G401.6 (cell line): ENCODE results near the gene HSPB8.
"Not testable (repeated sequence)": the region's sequence is repeated elsewhere in the genome, so short reads cannot be mapped to it uniquely, and the experiment has no call there.

Experiments
- FAIRE-seq: peaks from 2 replicates; lab custom pipeline; 2012; peaks lifted over from hg19 to GRCh38; lab: Jason Lieb, UNC

Gene HSPB8

GRCh38 chr12:119206348-119207062, 27.8 kb downstream of the HSPB8 start:
- FAIRE-seq, result no peak

- FAIRE-seq, result no peak
These were observed 28.4 kb downstream of the HSPB8 start for GRCh38 chr12:119207063-119207560.

GRCh38 chr12:119208626-119209061, 29.9 kb downstream of the HSPB8 start:
- FAIRE-seq, result no peak

- FAIRE-seq, result no peak
These were observed 33.2 kb downstream of the HSPB8 start for GRCh38 chr12:119211884-119212283.

- FAIRE-seq, result no peak
These were observed 37.4 kb downstream of the HSPB8 start for GRCh38 chr12:119216084-119216483.

GRCh38 chr12:119218875-119219274, 40.1 kb downstream of the HSPB8 start:
- not testable (repeated sequence) for FAIRE-seq

GRCh38 chr12:119222222-119222951, 43.7 kb downstream of the HSPB8 start:
- FAIRE-seq, result no peak

GRCh38 chr12:119225454-119225853, 46.7 kb downstream of the HSPB8 start:
- no peak for FAIRE-seq

GRCh38 chr12:119227292-119227691, 48.6 kb downstream of the HSPB8 start:
- no peak for FAIRE-seq

GRCh38 chr12:119229205-119229604, 50.5 kb downstream of the HSPB8 start:
- no peak for FAIRE-seq

GRCh38 chr12:119229837-119230236, 51.1 kb downstream of the HSPB8 start:
- FAIRE-seq, result no peak

- no peak for FAIRE-seq
These were observed 52.1 kb downstream of the HSPB8 start for GRCh38 chr12:119230807-119231206.

GRCh38 chr12:119231774-119232173, 53.0 kb downstream of the HSPB8 start:
- FAIRE-seq, result no peak

- no peak for FAIRE-seq
These were observed 56.5 kb downstream of the HSPB8 start for GRCh38 chr12:119235197-119235751.

GRCh38 chr12:119236372-119236771, 57.6 kb downstream of the HSPB8 start:
- FAIRE-seq, result no peak

GRCh38 chr12:119239040-119239439, 60.3 kb downstream of the HSPB8 start:
- FAIRE-seq, result no peak

GRCh38 chr12:119241049-119241448, 62.3 kb downstream of the HSPB8 start:
- FAIRE-seq, result no peak

- FAIRE-seq, result no peak
These were observed 62.9 kb downstream of the HSPB8 start for GRCh38 chr12:119241580-119242169.
